NCI-H1105 treated with DMSO at 0.1 percent for 48 hours (cell line): ENCODE data around the gene GATA3.

Source experiments
- DNase-seq: peaks from one replicate; lab custom pipeline; 2025; lab: John Stamatoyannopoulos, UW

The GATA3 gene

DNA sequence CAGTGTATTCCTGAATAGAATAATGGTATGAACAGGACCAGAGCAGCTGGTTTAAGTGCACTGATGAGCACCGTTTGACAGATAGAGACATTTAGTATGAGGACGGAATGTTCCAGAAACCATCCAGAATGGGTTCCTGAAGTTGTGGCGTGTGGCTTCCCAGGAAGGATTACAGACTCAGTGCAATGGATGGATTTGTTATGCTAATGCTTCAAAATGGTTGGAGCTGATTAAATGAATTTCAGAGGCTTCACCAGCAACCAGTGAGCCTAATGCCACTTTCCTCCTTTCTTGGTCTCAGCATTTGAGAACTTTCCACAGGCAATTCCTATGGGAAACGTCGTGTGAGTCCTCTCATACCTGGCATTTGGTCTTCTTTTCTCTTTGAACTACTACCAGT is 9.9 kb downstream of the GATA3 start:
- no peak for DNase-seq

DNA sequence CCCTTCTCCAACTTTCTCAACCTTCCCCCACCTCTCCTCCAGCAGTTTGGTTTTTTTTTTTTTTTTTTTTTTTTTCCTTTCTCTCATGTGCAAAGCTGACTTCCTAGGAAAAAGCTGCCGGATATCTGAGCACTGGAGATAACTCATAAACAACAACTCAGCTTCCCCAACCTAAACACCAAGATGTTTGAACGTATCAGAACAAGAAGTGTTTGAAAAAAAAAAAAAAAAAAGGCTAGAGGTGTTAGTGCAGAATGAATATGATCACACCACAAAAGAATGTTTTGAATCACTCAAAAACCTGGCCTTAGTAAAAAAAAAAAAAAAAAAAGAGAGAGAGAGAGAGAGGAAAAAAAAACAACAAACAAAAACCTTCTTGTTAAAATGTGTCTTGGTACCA is 11.2 kb downstream of the GATA3 start:
- DNase-seq, result no peak

DNA sequence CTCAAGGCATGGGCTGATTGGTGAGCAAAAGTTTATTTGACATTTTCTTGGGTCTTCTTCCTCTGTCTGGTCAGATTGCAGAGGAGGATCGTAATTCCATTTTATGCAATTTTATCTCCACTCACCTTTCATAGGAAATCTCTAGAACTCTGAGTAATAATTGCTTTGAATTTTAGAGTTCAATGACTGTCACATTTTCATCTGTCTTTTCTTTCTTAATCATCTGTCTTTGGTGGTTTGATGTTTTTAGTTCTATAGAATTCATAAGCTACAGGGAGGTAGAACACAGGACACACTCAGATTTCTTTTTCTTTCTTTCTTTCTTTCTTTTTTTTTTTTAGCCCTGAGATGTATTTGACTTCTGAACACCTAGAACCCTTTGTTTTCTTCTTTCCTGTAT is 11.6 kb downstream of the GATA3 start:
- DNase-seq, result no peak

DNA sequence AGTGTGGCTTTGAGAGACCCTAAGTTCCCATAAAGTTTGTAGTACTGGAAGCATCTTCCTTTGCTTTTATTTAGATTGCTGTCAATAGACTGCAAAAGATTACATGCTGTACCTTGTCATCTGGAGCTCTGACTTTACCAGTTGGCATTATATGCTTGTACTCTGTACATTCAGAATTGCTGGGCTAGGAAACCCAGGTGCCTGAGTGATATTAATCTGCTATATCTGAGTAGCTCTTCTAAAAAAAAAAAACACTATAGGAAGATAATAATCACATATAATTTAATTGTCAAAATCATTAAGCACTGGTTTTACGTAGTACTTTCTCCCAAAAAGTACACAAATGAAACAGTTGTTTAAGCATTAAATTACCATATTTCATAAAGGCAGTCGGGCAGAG is 12.3 kb downstream of the GATA3 start:
- DNase-seq, result no peak

DNA sequence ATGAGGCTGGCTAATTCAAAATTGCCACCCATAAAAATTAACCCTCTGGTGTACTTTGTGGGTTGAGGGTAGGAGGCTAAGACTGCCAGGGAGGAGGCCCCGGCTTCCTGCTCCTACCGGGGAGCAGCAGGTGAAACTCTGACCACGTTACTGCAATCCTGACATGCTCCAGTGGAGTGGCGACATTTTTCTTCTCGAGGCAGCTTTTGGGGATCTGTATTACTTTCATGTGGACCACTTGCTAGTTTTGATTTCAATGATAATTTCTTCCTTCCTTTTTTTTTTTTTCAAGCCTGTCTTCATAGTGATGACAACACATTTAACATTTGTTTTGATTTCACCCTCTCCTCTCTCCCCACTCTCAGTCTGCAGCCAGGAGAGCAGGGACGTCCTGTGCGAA is 14.6 kb downstream of the GATA3 start:
- no peak for DNase-seq

DNA sequence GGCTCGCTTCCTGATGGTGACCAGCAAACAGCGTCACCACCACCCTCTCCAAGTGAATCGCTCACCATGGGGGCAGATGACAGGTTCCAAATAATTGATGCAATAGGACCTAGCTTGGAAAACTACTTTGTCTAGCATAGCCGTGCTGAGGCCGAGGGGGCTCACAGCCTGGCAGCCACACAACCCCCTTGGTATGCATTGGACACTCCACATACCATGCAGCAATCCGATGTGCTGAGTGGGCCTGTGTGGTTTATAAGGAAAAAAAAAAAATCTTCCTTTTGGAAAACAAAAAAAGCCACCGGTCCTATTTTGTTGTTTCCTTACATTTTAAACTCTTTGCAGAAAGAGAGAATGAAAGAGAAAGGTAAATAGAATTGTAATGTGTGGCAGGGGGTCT is 15.1 kb downstream of the GATA3 start:
- no peak for DNase-seq

DNA sequence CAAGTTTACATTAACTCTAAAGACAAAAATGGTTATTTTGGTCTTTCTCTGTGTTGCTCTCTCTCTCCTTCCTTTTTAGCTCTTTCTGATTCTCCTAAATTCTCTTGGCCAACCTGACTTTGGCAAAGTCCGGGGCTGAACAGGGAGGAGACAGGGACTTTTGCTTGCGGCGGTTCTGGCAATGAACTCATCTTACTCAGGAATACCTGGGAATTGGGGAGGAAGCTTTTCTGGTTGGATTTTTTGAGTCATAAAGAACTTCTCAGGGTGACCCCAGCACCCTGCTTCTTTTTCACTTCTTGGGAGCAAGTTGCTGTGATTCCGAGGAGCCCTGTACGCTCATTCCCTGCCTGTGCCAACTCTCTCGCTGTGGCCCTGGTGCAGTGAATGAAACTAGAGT is 16.0 kb downstream of the GATA3 start:
- DNase-seq, result no peak

DNA sequence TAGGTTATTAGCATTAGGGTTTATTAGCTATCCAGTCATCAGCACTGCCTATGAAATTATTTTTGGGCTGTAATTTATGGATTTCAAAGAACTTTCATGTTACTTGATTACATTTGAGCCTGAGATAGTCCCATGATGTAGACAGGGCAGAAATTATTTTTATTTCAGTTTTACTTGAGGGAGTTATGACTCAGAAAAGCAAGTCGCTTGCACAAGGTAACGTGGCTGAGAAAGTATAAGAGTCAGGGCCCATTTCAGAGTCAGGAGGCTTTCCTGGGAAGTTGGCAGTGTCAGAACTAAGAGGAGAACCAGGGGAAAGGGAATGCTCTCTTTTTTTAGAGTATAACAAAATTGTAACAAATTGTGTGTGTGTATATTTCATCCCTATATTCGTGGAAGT is 16.5 kb downstream of the GATA3 start:
- DNase-seq, result no peak

DNA sequence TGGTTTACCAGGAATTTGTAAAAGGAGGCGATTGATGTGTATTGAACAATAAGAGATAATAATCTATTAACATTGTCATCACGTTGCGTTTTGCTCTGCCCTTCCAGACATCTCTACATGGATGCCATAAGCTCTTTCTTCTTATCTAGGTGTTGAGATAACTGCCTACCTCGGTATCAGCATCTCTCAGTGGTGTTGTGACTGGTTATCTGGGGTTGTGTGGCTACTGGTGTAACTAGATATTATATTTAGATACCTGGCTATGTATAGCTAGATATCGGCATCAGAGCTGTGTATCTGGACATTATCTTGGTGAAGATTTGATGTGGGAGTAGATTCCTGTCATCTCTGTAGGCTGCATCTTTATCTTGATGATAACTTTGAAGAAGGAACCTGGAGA is 17.2 kb downstream of the GATA3 start:
- no peak for DNase-seq

DNA sequence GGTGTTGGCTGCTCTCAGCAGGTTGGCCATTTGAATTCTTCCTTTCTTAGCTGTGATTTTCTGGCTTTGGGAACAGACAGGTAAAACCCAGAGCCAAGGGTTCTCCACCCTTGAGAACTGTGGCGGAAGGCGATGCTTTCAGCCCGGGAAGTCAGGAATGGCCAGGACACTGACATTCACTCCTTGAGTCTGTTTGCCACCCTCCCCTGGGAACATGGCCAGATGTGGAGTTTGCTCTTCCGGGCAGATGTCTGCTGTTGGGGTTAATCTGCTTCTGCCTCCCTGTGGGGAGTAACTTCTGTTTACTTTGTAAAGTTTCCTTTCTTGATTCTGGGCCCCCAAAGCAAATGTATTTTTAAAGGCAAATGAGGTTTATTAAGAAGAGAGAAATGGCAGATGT is 17.7 kb downstream of the GATA3 start:
- no peak for DNase-seq

DNA sequence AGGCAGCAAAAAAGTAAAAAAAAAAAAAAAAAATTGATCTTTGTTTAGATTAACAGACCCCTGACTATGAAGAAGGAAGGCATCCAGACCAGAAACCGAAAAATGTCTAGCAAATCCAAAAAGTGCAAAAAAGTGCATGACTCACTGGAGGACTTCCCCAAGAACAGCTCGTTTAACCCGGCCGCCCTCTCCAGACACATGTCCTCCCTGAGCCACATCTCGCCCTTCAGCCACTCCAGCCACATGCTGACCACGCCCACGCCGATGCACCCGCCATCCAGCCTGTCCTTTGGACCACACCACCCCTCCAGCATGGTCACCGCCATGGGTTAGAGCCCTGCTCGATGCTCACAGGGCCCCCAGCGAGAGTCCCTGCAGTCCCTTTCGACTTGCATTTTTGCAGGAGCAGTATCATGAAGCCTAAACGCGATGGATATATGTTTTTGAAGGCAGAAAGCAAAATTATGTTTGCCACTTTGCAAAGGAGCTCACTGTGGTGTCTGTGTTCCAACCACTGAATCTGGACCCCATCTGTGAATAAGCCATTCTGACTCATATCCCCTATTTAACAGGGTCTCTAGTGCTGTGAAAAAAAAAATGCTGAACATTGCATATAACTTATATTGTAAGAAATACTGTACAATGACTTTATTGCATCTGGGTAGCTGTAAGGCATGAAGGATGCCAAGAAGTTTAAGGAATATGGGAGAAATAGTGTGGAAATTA is 19.4 kb downstream of the GATA3 start:
- no peak for DNase-seq

DNA sequence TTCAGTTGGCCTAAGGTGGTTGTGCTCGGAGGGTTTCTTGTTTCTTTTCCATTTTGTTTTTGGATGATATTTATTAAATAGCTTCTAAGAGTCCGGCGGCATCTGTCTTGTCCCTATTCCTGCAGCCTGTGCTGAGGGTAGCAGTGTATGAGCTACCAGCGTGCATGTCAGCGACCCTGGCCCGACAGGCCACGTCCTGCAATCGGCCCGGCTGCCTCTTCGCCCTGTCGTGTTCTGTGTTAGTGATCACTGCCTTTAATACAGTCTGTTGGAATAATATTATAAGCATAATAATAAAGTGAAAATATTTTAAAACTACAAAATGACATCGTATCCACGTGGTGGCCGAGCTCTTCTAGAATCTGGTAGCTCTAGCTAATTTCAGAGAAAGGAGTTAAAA is 20.4 kb downstream of the GATA3 start:
- no peak for DNase-seq

DNA sequence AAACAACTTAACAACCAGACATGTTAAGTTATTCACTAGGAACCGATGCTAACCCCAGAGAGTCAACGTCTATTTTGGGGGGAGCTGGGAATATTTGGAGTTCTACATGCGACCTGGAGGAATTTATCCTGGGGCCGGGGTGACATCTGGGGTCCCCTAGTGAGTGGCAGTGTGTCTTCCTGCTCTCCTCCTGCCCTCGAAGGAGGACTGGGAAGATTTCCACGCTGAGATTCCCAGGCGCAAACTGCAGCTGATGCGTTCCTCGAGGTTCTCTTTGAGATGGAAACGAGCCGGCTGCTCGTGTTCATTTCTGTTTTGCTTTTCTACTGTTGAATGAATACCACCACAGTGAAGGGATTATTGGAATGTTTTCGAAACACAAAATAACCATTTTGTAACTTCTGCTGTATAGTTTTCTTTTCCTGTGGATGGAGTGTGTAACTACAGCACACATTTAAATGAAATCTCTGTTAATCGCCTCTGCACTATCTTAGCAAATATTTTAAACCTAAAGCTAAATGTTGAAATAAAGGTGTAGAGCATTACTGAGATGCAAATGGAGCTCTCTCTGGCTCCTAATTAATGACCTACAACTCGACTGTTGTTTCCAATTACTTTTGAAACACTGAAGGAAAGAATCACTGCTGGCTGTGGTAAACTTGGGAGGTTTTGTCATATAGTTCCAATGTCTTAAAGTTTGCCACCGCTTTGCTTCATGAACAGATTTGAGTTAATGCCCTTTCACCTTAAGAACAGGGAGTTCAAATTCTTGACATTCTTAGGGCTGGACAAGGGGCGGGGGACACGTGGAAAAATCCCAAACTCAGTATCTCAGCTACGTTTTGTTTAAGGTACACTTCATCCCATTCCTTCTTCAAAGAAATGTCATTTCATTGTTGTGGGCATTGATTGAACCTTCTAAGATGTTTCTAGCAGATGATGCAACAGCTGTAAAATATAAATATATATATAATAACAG is 21.1 kb downstream of the GATA3 start:
- DNase-seq, result no peak

DNA sequence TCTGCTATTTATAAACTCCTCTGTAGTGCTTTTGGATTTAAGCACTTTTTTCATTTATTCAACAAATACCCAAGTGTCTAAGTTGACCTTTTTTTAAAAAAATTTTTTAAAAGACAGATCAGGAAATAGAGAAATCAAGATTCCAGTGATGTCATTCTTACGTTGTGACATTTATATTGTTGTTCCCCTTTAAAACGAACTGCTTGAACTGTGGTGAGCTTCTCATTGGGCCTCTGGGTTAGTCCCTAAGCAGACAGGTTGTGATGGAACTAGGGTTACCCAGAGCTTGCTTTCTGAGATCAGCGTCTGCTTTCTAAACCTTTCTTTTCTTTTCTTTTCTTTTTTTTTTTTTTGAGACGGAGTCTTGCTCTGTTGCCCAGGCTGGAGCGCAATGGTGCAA is 22.4 kb downstream of the GATA3 start:
- DNase-seq, result no peak

DNA sequence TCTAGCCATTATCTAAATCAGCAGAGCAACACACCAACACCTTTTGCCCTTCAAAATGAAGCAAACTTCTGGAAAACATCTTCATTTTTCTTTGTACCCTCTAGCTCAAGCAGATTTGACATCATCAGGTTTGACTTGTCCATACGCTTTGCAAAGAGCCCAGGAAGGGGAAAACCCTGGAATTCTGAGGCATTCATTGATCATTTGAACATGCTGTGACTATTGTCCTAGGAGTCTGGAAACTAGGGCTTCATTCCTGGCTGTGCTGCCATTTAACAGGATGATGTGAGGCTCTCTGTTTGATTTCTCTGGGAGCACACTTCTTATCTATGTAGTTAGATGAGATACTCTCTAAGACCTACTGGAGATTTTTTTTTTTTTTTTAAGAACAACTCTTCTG is 23.5 kb downstream of the GATA3 start:
- DNase-seq, result no peak

DNA sequence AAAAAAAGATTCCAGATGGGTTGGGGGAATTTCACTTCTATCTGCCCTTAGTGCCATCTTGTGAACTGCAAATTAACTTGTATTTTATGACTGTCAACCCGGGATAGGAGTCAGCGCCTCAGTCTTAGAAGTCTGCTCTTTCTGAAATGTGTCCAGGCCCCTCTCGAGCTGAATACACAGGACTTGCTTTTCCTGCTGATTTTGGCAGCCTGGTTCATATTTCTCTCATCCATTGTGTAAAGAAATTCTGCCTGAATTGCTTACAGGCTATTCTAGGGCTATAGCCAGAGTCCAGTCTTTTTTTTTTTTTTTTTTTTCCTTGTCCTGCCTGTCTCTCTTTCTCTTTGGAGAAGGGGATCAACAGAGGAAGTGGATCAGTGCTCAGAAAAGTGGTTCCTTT is 24.6 kb downstream of the GATA3 start:
- no peak for DNase-seq

DNA sequence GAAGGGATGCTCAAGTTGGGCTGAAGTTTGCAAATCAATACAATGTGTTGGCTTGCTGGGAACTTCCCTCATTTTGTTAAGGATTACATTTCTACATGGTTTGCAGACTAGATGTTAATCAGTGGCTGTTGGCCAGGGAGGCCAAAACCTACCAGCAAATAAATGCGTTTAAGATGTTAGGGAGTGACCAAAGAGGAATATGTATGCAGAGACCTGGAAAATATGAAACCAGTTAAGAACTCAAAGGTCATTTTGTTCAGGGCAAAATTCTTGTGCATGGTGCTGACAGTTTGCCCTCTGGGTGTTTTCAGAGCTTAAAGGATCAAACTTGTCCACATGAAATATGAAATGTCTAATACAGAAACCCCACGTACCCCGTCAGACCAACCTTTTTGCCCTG is 30.3 kb downstream of the GATA3 start:
- no peak for DNase-seq

DNA sequence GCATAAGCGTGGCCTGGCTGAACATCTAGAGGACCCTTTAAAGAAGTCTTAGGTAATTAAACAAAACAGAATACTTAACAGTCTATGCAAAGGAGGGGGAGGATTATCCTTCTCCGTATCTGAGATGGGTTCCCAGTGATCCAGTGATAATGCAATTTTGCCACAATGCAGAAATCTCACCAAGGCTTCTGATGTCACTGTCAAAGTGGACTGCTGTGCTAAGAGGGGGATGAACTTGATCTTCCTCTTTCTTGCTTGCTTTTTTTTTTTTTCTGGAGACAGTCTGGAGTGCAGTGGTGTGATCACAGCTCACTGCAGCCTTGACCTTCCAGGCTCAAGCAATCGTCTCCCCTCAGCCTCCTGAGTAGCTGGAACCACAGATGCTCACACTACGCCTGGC is 30.8 kb downstream of the GATA3 start:
- no peak for DNase-seq

DNA sequence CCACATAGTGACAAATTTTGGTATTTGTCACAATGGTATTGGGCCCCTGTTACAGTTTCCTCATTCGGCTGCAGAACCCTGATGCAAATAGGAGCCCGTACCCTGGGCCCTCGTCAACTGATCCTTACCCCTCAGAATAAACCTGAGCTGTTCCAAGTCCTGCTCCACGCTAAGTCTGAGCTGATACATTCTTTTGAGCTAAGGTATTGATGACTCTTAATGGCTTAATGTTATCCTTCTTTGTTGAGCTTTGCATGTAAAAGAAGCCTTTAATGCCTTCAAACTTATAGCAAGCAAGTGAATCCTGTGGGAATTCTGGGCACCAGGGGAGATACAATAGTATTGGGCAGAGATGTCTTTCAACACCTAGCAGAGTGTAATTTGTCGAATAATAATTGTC is 31.8 kb downstream of the GATA3 start:
- DNase-seq, result no peak

DNA sequence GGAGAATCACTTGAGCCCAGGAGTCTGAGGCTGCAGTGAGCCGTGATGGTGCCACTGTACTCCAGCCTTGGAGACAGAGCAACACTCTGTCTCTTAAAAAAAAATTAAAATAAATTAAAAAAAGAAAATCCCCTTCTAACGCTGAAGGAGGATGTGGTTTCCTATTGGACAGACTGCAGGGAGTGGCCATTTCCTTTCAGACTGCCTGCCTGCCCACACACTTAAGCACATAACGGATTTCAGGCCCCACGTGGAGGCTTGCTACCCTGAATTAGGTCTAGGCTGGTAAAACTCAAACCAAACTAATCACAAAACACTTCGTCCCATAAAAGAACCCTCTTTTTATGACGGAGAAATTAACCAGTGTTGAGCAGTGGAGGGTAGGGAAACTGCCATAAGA is 34.0 kb downstream of the GATA3 start:
- no peak for DNase-seq

DNA sequence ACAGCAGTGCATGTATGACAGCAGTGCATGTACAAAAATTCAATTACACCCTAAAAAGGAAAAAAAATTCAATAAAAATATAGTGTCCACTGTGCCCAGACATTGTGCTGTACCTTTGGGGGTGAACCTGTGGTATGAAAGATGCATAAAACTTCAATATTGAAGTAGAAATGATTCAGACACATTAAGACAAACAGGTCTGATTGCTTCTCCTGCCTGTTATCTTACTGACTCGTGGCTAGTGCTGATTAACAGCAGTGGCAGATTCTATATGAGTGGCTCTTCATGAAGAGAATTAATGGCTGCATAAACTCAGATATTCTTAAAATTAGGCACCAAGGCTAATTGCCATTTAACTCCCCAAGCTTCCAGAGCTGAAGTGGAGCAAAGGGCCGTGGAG is 37.9 kb downstream of the GATA3 start:
- DNase-seq, result no peak

DNA sequence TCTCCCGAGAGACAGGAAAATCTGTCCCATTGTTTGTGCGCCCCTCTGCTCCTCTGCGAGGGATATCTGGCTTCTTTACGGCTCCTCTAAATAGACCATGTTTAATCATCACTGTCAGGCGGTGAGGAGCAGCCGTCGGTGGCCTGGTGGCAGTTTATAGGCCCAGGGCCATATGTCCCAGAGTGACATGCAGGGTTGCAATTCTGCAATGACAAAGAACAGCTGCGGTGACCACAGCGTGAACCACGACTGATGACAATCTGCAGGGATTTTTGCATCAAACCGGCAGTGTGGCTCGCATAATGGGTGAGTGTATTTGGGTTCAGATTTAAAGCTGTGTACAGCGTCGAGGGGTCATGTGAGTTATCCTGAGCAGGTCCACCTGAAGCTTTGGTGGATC is 41.5 kb downstream of the GATA3 start:
- DNase-seq, result no peak

DNA sequence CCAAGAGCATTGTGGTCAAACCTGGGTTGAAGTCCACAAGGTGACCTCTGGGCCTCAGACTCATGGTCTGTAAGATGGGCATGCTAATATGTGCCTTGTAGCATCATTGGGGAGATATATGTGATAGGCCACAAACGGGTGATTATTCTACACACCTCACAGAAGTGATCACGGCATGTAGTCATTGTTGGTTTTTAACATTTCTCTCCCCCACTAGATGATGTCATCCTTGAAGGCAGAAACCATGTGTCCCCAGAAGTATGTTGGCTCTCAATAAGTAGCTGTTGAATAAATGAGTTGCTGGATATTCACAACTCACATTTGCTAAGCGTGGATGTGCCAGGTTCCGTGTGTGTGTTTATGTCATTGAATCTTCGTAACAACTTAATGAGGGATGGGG is 42.4 kb downstream of the GATA3 start:
- no peak for DNase-seq

DNA sequence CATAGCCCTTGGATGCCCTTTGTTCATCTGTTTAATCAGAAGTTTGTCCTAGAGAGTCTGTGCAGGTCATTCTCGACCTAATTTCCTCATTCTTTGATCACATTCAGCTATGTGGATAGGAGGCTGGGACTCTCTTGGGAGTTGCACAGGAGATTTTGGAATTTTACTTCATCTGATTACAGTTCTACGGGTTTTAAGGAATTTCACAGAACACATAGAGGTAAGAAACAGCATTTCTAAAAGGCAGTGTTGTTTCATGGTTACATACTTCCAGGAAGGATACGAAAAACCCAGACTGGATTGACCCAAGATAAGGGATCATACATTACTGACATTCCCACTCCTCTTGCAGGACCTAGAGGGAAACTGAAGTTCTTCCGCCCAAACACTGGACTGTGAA is 45.9 kb downstream of the GATA3 start:
- no peak for DNase-seq
